ENCODE results near the gene SNCAIP. TPM values are rescaled to one million over a fixed set of nuclear protein-coding genes. Genes with fewer than 3 reads are reported as not detected.

The SNCAIP gene
- total RNA-seq, 2 donors from 2014 or later, result not detected

GRCh38 chr5:122447879-122448278 is 135.8 kb downstream of the SNCAIP start:
- Mint-ChIP-seq H3K36me3 (no peaks in the 10 kb centered on the region), H3K9me3 (peaks cover 0 to 3% of the 10 kb centered on the region in 2 donors), H3K27ac (no peak overlapping the region)
- ATAC-seq, result no peak
- no peak for DNase-seq (ENCODE audit: low spot score in 2 of 2)

GRCh38 chr5:122454541-122454940 is 142.5 kb downstream of the SNCAIP start:
- no peak for ATAC-seq

GRCh38 chr5:122455939-122456338 is 143.9 kb downstream of the SNCAIP start:
- no peak for DNase-seq (ENCODE audit: low spot score in 2 of 2)
- ATAC-seq, result no peak
- H3K36me3 Mint-ChIP-seq, result no peaks in the 10 kb centered on the region
- peaks cover 0 to 3% of the 10 kb centered on the region in 2 donors for H3K9me3 Mint-ChIP-seq
- H3K27ac Mint-ChIP-seq, result no peak overlapping the region

More at GRCh38 chr5:122454541-122454940, 142.5 kb downstream of the SNCAIP start:
- Mint-ChIP-seq H3K9me3 (peaks cover 0 to 3% of the 10 kb centered on the region in 2 donors), H3K36me3 (no peaks in the 10 kb centered on the region), H3K27ac (no peak overlapping the region)
- DNase-seq (ENCODE audit: low spot score in 2 of 2), result no peak

DNA sequence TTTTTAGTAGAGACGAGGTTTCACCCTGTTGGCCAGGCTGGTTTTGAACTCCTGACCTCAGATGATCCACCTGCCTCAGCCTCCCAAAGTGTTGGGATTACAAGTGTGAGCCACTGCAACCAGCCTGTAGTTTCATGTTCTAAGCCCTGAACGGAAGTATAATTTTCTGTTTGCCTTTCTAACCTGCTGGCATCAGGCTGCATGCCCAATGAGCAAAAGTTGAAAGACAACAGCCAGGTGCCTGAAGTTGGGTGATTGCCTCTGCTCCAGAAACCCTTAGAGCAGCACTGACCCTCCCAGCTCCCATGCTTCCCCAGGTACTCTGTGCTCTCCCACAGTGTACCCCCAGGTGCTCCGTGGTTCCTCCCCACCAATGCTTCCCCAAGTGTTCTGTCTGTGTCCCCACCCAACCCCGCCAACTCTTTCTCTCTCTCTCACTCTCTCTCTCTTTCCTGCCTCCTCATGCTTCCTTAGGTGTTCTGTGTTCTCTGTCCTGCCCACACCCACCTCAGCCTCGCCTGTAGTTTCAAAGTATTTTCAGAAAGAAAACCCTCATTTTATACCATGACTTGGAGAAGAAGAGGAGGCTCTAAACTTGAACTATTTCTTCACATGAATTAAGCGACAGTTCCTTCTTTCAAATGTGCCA is 145.3 kb downstream of the SNCAIP start:
- no peak for ATAC-seq
- no peaks in the 10 kb centered on the region for H3K36me3 Mint-ChIP-seq
- DNase-seq (ENCODE audit: low spot score in 2 of 2), result no peak
- peaks cover 0 to 3% of the 10 kb centered on the region in 2 donors for H3K9me3 Mint-ChIP-seq
- no peak overlapping the region for H3K27ac Mint-ChIP-seq

- Mint-ChIP-seq H3K27ac (no peak overlapping the region), H3K36me3 (no peaks in the 10 kb centered on the region), H3K9me3 (no peaks in the 10 kb centered on the region)
- DNase-seq (ENCODE audit: low spot score in 2 of 2) (no peak), ATAC-seq (no peak)
These were observed 146.3 kb downstream of the SNCAIP start for GRCh38 chr5:122458278-122458872.

DNA sequence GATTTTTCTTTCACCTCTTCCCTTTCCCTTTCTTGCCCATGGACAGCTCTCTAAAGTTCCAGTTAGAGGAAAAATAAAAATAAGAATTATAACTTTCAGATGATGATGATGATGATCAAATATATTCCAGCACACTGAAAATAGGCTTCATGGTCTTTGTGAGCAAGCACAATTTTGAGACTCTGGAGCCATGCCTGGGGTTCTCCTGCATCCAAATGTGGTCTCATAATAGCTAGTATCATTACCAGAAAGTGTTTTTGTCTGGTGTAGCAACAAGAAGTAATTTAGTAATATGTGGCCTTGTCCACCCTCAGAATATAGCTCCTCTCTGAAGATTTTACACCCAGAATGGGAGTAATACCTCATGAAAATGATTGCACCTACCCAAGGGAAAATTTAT is 150.4 kb downstream of the SNCAIP start:
- Mint-ChIP-seq H3K36me3 (no peaks in the 10 kb centered on the region), H3K9me3 (no peaks in the 10 kb centered on the region), H3K27ac (no peak overlapping the region)
- ATAC-seq (no peak), DNase-seq (ENCODE audit: low spot score in 2 of 2) (no peak)

- Mint-ChIP-seq H3K27ac (no peak overlapping the region), H3K9me3 (no peaks in the 10 kb centered on the region), H3K36me3 (no peaks in the 10 kb centered on the region)
- DNase-seq (ENCODE audit: low spot score in 2 of 2) (no peak), ATAC-seq (no peak)
These were observed 151.2 kb downstream of the SNCAIP start for GRCh38 chr5:122463221-122463620.

DNA sequence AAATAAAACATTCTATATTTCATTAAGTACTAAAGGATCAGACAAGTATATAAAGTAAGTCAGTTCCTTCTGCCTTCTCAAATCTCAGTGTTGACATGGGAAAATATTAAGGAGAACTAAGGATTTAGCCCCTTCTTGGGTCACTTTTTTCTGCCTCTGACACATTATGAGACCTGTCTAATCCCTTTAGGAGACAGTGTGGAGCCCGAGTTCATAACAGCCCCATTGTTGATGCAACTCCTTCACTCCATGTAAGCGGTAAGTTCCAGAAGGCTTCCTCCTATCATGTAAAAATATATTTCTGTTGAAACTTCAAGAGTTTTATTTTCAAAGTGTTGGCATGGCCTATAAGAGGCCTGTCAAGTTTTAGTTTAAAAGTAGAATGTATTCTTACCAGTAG is 152.2 kb downstream of the SNCAIP start:
- DNase-seq (ENCODE audit: low spot score in 2 of 2), result no peak
- Mint-ChIP-seq H3K9me3 (no peaks in the 10 kb centered on the region), H3K36me3 (no peaks in the 10 kb centered on the region), H3K27ac (no peak overlapping the region)
- no peak for ATAC-seq

GRCh38 chr5:122465031-122465577 is 153.1 kb downstream of the SNCAIP start:
- H3K27ac Mint-ChIP-seq, result no peak overlapping the region
- no peaks in the 10 kb centered on the region for H3K9me3 Mint-ChIP-seq
- H3K36me3 Mint-ChIP-seq, result no peaks in the 10 kb centered on the region
- no peak for DNase-seq (ENCODE audit: low spot score in 2 of 2)
- ATAC-seq, result no peak

DNA sequence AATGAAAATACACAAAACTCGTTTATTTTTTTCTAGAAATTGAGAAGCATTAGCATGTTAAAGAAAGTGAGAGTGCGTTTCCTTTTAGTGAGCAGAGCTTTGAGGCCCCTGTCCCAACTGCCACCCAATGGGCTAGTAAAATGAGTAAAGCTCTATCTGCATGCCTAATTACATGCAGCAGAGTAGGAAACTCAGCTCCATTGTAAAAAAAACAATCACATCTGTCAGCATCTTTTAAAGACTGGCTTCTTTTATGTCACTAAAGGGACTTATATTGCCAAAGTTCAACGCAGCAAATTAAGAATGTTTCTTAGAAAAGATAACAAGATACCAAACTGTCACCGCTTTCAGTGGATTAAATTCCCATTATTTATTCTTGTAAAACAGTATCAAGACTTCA is 154.0 kb downstream of the SNCAIP start:
- DNase-seq (ENCODE audit: low spot score in 2 of 2) (no peak), ATAC-seq (no peak)
- Mint-ChIP-seq H3K36me3 (no peaks in the 10 kb centered on the region), H3K9me3 (no peaks in the 10 kb centered on the region), H3K27ac (no peak overlapping the region)

- Mint-ChIP-seq H3K9me3 (no peaks in the 10 kb centered on the region), H3K27ac (no peak overlapping the region), H3K36me3 (no peaks in the 10 kb centered on the region)
- ATAC-seq (no peak), DNase-seq (ENCODE audit: low spot score in 2 of 2) (no peak)
These were observed 156.5 kb downstream of the SNCAIP start for GRCh38 chr5:122468351-122469116.

DNA sequence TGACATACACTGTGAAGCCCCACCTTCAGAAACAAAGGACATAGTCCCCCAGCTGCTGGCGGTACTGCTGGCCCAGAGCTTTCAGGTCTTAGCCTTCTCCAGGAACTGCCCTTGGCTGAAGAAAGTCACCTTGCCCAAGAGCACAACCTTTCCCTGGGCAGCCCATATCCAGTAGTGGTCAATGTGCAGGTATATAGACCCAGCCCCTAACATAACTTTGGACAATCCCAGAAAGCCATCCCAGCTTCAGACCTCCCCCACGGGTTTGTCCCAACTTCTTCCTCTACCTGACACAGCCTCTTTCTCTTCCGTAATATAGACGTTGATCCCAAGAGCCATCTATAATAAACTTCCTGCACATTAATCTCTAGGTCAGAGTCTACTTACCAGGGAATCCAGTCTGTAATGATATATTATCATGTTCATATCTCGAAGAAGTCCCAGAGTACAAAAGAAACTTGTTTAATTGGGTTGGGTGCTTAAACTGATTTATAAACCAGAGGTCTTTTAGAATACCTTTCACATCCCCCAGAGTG is 157.4 kb downstream of the SNCAIP start:
- no peaks in the 10 kb centered on the region for H3K9me3 Mint-ChIP-seq
- DNase-seq (ENCODE audit: low spot score in 2 of 2) (no peak), ATAC-seq (no peak)
- H3K27ac Mint-ChIP-seq, result no peak overlapping the region
- no peaks in the 10 kb centered on the region for H3K36me3 Mint-ChIP-seq

GRCh38 chr5:122470365-122470764 is 158.3 kb downstream of the SNCAIP start:
- no peak overlapping the region for H3K27ac Mint-ChIP-seq
- H3K36me3 Mint-ChIP-seq, result no peaks in the 10 kb centered on the region
- DNase-seq (ENCODE audit: low spot score in 2 of 2), result no peak
- no peak for ATAC-seq
- H3K9me3 Mint-ChIP-seq, result no peaks in the 10 kb centered on the region

GRCh38 chr5:122471031-122471751 is 159.2 kb downstream of the SNCAIP start:
- H3K36me3 Mint-ChIP-seq, result no peaks in the 10 kb centered on the region
- DNase-seq (ENCODE audit: low spot score in 2 of 2) (no peak), ATAC-seq (no peak)
- H3K9me3 Mint-ChIP-seq, result no peaks in the 10 kb centered on the region
- H3K27ac Mint-ChIP-seq, result no peak overlapping the region

DNA sequence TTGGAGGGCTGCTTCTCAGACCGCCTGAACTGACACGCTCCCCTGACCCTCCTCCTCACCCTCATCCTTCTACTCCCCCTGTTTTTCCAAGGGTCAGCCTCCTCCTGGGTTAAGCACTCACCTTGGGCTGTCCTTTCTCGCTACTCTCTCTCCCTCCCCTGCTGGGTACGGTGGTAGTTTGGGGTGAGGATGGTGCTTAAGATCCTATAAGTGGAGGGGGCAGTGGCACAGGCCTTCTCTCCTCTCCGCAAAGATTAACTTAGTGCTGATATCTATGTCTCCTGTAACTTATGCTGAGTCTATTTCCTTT is 159.7 kb downstream of the SNCAIP start:
- no peaks in the 10 kb centered on the region for H3K9me3 Mint-ChIP-seq
- H3K36me3 Mint-ChIP-seq, result no peaks in the 10 kb centered on the region
- no peak overlapping the region for H3K27ac Mint-ChIP-seq
- DNase-seq (ENCODE audit: low spot score in 2 of 2) (no peak), ATAC-seq (no peak)

GRCh38 chr5:122473138-122473843 is 161.3 kb downstream of the SNCAIP start:
- Mint-ChIP-seq H3K27ac (no peak overlapping the region), H3K36me3 (no peaks in the 10 kb centered on the region), H3K9me3 (no peaks in the 10 kb centered on the region)
- no peak for DNase-seq (ENCODE audit: low spot score in 2 of 2)
- no peak for ATAC-seq

Measured in activated naive CD4-positive, alpha-beta T cell treated with anti-CD3 and anti-CD28 coated beads, Interleukin-2, amount 50 U/mL, for 72 hours (primary cell).